Activated naive CD4-positive, alpha-beta T cell treated with anti-CD3 and anti-CD28 coated beads for 36 hours (primary cell): ENCODE measurements around the gene TMEM44. TPM values are rescaled to one million over a fixed set of nuclear protein-coding genes. Genes with fewer than 3 reads are reported as not detected.
A peak's percentile ranks its signal among the peaks of the same experiment; 100 is the strongest.
"Not testable (repeated sequence)": the region's sequence is repeated elsewhere in the genome, so short reads cannot be mapped to it uniquely, and the experiment has no call there.

Experiments
- CTCF ChIA-PET: fragments of 350-600 bp; sonication (Branson Sonifier 250); formaldehyde crosslinking; loops from one replicate; lab custom pipeline; 2021; ENCODE audit warnings: antibody characterized with exemption; lab: Charles Lee
- DNase-seq: peaks from one replicate; pipeline ENCODE4 v3.0.0-alpha.2; 2020
- H3K27ac Mint-ChIP-seq: one replicate; pipeline ENCODE4 v1.8.0; 2021; ENCODE audit warnings: mild to moderate bottlenecking, mixed read lengths
- H3K27me3 Mint-ChIP-seq: one replicate; pipeline ENCODE4 v1.8.0; 2021; ENCODE audit warnings: low read depth, mixed read lengths
- H3K36me3 Mint-ChIP-seq: one replicate; pipeline ENCODE4 v1.8.0; 2021; ENCODE audit warnings: low read depth, mixed read lengths
- H3K4me1 Mint-ChIP-seq: one replicate; pipeline ENCODE4 v1.8.0; 2021; ENCODE audit warnings: low read depth, mixed read lengths
- H3K4me3 Mint-ChIP-seq: one replicate; pipeline ENCODE4 v1.8.0; 2021; ENCODE audit warnings: mild to moderate bottlenecking, moderate library complexity, mixed read lengths
- H3K9me3 Mint-ChIP-seq: one replicate; pipeline ENCODE4 v1.8.0; 2021; ENCODE audit warnings: mixed read lengths
- intact Hi-C: fragments of 100-400 bp; cut with micrococcal nuclease; formaldehyde crosslinking; loops from one replicate; pipeline ENCODE4 v1.15.1; 2023
- total RNA-seq, 2 experiments: library from RNA; stranded (reverse); gene quantifications; one replicate each; pipeline ENCODE4 v1.2.3, GENCODE V29; 2021

The TMEM44 gene
- total RNA-seq, 2 experiments from 2014 or later = 0.93 to 1.7 TPM

- Mint-ChIP-seq H3K27ac (no peak overlapping the region), H3K27me3 (peaks cover under 1% of the 10 kb centered on the region), H3K9me3 (no peaks in the 10 kb centered on the region), H3K4me3 (no peak overlapping the region), H3K36me3 (no peaks in the 10 kb centered on the region), H3K4me1 (peaks cover 15% of the 10 kb centered on the region)
- CTCF ChIA-PET = interaction anchor here (0.5 to 0.7 kb wide), 2 partner anchors 36 to 160 kb away, joined by 3 read pairs; no protein-coding TSS in a partner anchor
- no peak for DNase-seq
- intact Hi-C loops = no loop called here
Measured at GRCh38 chr3:194559530-194559929, 73.7 kb downstream of the TMEM44 start.

GRCh38 chr3:194556086-194557056 is 76.8 kb downstream of the TMEM44 start:
- no peaks in the 10 kb centered on the region for H3K36me3 Mint-ChIP-seq
- H3K9me3 Mint-ChIP-seq = no peaks in the 10 kb centered on the region
- intact Hi-C loops = no loop called here
- H3K4me1 Mint-ChIP-seq = peaks cover 9% of the 10 kb centered on the region
- peak; percentile 43 for DNase-seq
- peak overlapping the region; percentile 65 for H3K4me3 Mint-ChIP-seq
- no peak overlapping the region for H3K27ac Mint-ChIP-seq
- H3K27me3 Mint-ChIP-seq = no peaks in the 10 kb centered on the region
- CTCF ChIA-PET = interaction anchor here (0.6 kb wide), 3 partner anchors 14 to 411 kb away, joined by 3 read pairs; no protein-coding TSS in a partner anchor

- no peaks in the 10 kb centered on the region for H3K36me3 Mint-ChIP-seq
- H3K27ac Mint-ChIP-seq = no peak overlapping the region
- no peak overlapping the region for H3K4me3 Mint-ChIP-seq
- DNase-seq = no peak
- intact Hi-C loops = no loop called here
- CTCF ChIA-PET = interaction anchor here (0.6 kb wide), 3 partner anchors 13 to 761 kb away, joined by 3 read pairs; no protein-coding TSS in a partner anchor
- no peaks in the 10 kb centered on the region for H3K27me3 Mint-ChIP-seq
- H3K4me1 Mint-ChIP-seq = peaks cover 7% of the 10 kb centered on the region
- H3K9me3 Mint-ChIP-seq = no peaks in the 10 kb centered on the region
Measured at GRCh38 chr3:194555175-194556062, 77.8 kb downstream of the TMEM44 start.

DNA sequence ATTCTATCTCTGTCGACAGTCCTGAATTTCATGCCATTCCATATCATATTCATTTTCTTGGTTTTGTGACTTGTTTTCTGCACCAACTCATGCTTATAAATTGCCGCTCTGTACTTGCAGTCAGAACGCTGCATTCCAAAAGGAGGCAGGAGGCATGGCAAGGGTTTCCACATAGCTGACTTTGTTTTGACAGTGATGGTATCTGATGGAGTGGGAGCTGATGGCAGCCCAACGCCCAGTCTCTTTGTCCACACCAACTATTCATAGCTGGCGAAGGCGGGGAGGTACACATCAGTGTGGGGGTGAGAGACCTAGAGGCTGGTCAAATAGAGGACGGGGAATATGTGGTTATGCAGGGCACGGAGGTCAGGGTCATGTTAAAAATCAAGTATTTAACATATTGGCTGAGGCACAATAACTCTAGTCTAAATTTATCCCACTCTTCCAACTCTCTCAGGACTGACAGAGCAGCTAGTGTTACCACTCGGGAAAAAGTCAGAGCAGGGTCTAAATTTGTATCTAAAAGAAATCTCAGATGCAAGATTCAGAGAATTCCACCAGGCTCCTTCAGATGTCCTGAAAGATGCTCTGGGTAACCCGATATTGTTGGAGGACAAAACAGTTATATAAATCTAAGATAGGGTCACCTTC is 78.6 kb downstream of the TMEM44 start:
- intact Hi-C loops = no loop called here
- Mint-ChIP-seq H3K36me3 (no peaks in the 10 kb centered on the region), H3K4me3 (no peak overlapping the region), H3K4me1 (peaks cover 7% of the 10 kb centered on the region), H3K27ac (no peak overlapping the region), H3K27me3 (no peaks in the 10 kb centered on the region), H3K9me3 (no peaks in the 10 kb centered on the region)
- CTCF ChIA-PET = interaction anchor here (0.6 to 0.7 kb wide), 2 partner anchors 16 to 762 kb away, joined by 3 read pairs; no protein-coding TSS in a partner anchor
- no peak for DNase-seq

DNA sequence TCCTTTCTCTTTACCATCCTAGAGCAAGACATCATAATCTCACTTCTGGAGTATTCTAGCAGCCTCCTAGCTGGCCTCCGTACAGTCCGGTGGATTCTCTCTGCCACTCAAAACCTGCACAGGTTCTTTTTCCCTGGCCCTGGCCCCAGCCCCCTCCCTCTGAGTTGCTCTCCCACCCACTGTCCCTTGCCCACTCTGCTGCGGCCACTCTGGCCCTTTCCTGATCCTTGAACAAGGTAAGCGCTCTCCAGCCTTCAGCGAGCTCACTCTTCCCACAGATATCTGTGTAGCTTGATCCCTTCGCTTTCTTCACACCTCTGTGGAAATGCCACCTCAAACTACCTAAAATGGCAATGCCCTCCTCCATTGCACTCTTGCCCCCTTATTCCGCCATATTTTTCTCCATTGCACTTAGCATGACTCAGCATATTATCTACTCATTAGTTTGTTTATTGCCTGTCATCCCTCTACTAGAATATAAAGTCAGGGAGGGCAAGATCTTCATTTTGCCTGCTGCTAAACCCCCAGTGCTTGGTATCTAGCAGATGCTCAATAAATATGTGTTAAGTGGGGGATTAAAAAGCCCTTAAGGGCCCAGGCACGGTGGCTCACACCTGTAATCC is 80.8 kb downstream of the TMEM44 start:
- H3K9me3 Mint-ChIP-seq = peaks cover under 1% of the 10 kb centered on the region
- intact Hi-C loops = no loop called here
- DNase-seq = no peak
- no peak overlapping the region for H3K4me3 Mint-ChIP-seq
- CTCF ChIA-PET = interaction anchor here (0.6 kb wide), 2 partner anchors 9 to 43 kb away, joined by 3 read pairs; no protein-coding TSS in a partner anchor
- H3K27me3 Mint-ChIP-seq = no peaks in the 10 kb centered on the region
- H3K27ac Mint-ChIP-seq = no peak overlapping the region
- H3K36me3 Mint-ChIP-seq = peaks cover 1% of the 10 kb centered on the region
- H3K4me1 Mint-ChIP-seq = peaks cover 7% of the 10 kb centered on the region

DNA sequence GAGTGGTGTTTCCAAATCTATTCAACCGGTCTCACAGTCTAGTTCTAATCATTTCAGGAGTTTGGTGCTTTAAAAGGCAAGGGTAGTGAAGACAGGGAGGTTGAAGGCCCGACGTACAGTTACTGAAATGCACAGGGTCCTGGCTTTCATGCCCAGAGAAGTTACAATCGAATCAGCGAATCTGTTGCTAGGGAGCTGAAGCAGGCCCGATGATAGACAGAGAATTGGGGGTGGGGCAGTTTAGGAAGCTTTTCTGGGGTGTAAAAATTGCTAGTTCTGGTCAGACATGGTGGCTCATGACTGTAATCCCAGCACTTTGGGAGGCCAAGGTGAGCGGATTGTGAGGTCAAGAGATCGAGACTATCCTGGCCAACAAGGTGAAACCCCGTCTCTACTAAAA is 83.4 kb downstream of the TMEM44 start:
- peaks cover 3% of the 10 kb centered on the region for H3K36me3 Mint-ChIP-seq
- H3K27me3 Mint-ChIP-seq = no peaks in the 10 kb centered on the region
- intact Hi-C loops = no loop called here
- H3K4me3 Mint-ChIP-seq = no peak overlapping the region
- no peaks in the 10 kb centered on the region for H3K4me1 Mint-ChIP-seq
- peaks cover 7% of the 10 kb centered on the region for H3K9me3 Mint-ChIP-seq
- CTCF ChIA-PET = no interaction called here
- DNase-seq = no peak
- no peak overlapping the region for H3K27ac Mint-ChIP-seq

GRCh38 chr3:194548346-194549321 is 84.6 kb downstream of the TMEM44 start:
- intact Hi-C loops = no loop called here
- no peak overlapping the region for H3K4me3 Mint-ChIP-seq
- no peaks in the 10 kb centered on the region for H3K27me3 Mint-ChIP-seq
- peaks cover 3% of the 10 kb centered on the region for H3K36me3 Mint-ChIP-seq
- H3K9me3 Mint-ChIP-seq = peaks cover 7% of the 10 kb centered on the region
- CTCF ChIA-PET = interaction anchor here (0.7 kb wide), 1 partner anchor 213 kb away, joined by 3 read pairs; no protein-coding TSS in a partner anchor
- DNase-seq = no peak
- H3K27ac Mint-ChIP-seq = no peak overlapping the region
- no peaks in the 10 kb centered on the region for H3K4me1 Mint-ChIP-seq

- H3K27ac Mint-ChIP-seq = no peak overlapping the region
- no peak for DNase-seq
- no peak overlapping the region for H3K4me3 Mint-ChIP-seq
- H3K9me3 Mint-ChIP-seq = peaks cover 7% of the 10 kb centered on the region
- H3K36me3 Mint-ChIP-seq = peaks cover 3% of the 10 kb centered on the region
- intact Hi-C loops = no loop called here
- H3K4me1 Mint-ChIP-seq = no peaks in the 10 kb centered on the region
- H3K27me3 Mint-ChIP-seq = no peaks in the 10 kb centered on the region
- CTCF ChIA-PET = no interaction called here
Measured at GRCh38 chr3:194547042-194547441, 86.2 kb downstream of the TMEM44 start.

DNA sequence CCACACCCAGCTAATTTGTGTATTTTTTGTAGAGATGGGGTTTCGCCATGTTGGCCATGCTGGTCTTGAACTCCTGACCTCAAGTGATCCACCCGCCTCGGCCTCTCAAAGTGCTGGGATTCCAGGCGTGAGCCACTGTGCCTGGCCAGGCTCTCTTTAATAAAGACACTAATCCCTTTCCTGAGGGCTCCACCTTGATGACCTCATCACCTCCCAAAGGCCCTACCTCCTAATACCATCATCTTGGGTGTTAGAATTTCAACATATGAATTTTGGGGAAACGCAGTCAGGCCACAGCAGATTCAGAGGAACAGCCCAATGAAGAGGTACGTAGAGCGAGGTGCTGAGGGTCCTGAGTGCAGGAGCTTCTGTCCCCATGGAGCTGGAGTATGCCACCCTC is 87.7 kb downstream of the TMEM44 start:
- H3K27me3 Mint-ChIP-seq, DNase-seq, intact Hi-C loops, H3K4me1 Mint-ChIP-seq, H3K9me3 Mint-ChIP-seq, H3K36me3 Mint-ChIP-seq, CTCF ChIA-PET, H3K27ac Mint-ChIP-seq, H3K4me3 Mint-ChIP-seq: not testable (repeated sequence)

DNA sequence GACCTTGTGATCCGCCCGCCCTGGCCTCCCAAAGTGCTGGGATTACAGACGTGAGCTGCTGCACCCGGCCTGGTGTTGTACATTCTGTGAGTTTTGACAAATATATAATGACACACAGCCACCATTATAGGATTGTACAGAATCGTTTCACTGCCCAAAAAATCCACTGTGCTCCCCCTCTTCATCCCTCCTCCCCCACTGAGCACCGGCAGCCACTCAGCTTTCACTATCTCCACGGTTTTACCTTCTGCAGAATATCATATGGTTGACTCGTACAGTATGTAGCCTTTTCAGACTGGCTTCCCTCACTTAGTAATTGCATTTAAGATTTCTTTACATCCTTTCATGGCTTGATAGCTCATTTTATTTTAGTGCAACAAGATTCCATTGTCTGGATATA is 89.7 kb downstream of the TMEM44 start:
- peaks cover 3% of the 10 kb centered on the region for H3K36me3 Mint-ChIP-seq
- no peak for DNase-seq
- H3K4me3 Mint-ChIP-seq = no peak overlapping the region
- peaks cover 13% of the 10 kb centered on the region for H3K4me1 Mint-ChIP-seq
- H3K9me3 Mint-ChIP-seq = peaks cover 7% of the 10 kb centered on the region
- H3K27ac Mint-ChIP-seq = no peak overlapping the region
- H3K27me3 Mint-ChIP-seq = no peaks in the 10 kb centered on the region
- CTCF ChIA-PET = interaction anchor here (0.6 kb wide), 1 partner anchor 231 kb away, joined by 4 read pairs; no protein-coding TSS in a partner anchor
- intact Hi-C loops = no loop called here
